Ishikawa (cell line): Measurements from ENCODE around the gene HLA-DQB2.

Experiments used
- CEBPB ChIP-seq: IDR thresholded peaks from 2 replicates; pipeline ENCODE4 v1.6.1; 2012
- EP300 ChIP-seq: IDR thresholded peaks from 2 replicates; pipeline ENCODE4 v1.6.1; 2012; ENCODE audit warnings: borderline replicate concordance
- FOXM1 ChIP-seq: IDR thresholded peaks from 2 replicates; pipeline ENCODE4 v1.6.1; 2012; ENCODE audit warnings: low read depth, borderline replicate concordance
- NFIC ChIP-seq: IDR thresholded peaks from 2 replicates; pipeline ENCODE4 v1.6.1; 2012
- RAD21 ChIP-seq: IDR thresholded peaks from 2 replicates; pipeline ENCODE4 v1.6.1; 2012; ENCODE audit warnings: low read depth
- TAF1 ChIP-seq: IDR thresholded peaks from 2 replicates; pipeline ENCODE4 v1.6.1; 2012; ENCODE audit warnings: low read depth, mild to moderate bottlenecking
- TEAD4 ChIP-seq: IDR thresholded peaks from 2 replicates; pipeline ENCODE4 v1.6.1; 2012
- YY1 ChIP-seq: IDR thresholded peaks from 2 replicates; pipeline ENCODE4 v1.6.1; 2012; ENCODE audit warnings: low read depth
- ZBTB7A ChIP-seq: IDR thresholded peaks from 2 replicates; pipeline ENCODE4 v1.6.1; 2012; ENCODE audit warnings: low read depth
- TF ChIP-seq, protein P1 (sequence below): IDR thresholded peaks from 2 replicates; pipeline ENCODE4 v1.6.1; 2012; ENCODE audit warnings: low read depth, mild to moderate bottlenecking
- TF ChIP-seq, protein P2 (sequence below): IDR thresholded peaks from 2 replicates; pipeline ENCODE4 v1.6.1; 2012
- TF ChIP-seq, protein P3 (sequence below): IDR thresholded peaks from 2 replicates; pipeline ENCODE4 v1.6.1; 2012

GRCh38 chr6:32807020-32807580, 43.8 kb upstream of the HLA-DQB2 start:
- TF ChIP-seq CEBPB: no peak
- TF ChIP-seq, protein P1, sequence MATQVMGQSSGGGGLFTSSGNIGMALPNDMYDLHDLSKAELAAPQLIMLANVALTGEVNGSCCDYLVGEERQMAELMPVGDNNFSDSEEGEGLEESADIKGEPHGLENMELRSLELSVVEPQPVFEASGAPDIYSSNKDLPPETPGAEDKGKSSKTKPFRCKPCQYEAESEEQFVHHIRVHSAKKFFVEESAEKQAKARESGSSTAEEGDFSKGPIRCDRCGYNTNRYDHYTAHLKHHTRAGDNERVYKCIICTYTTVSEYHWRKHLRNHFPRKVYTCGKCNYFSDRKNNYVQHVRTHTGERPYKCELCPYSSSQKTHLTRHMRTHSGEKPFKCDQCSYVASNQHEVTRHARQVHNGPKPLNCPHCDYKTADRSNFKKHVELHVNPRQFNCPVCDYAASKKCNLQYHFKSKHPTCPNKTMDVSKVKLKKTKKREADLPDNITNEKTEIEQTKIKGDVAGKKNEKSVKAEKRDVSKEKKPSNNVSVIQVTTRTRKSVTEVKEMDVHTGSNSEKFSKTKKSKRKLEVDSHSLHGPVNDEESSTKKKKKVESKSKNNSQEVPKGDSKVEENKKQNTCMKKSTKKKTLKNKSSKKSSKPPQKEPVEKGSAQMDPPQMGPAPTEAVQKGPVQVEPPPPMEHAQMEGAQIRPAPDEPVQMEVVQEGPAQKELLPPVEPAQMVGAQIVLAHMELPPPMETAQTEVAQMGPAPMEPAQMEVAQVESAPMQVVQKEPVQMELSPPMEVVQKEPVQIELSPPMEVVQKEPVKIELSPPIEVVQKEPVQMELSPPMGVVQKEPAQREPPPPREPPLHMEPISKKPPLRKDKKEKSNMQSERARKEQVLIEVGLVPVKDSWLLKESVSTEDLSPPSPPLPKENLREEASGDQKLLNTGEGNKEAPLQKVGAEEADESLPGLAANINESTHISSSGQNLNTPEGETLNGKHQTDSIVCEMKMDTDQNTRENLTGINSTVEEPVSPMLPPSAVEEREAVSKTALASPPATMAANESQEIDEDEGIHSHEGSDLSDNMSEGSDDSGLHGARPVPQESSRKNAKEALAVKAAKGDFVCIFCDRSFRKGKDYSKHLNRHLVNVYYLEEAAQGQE: no peak
- no peak for TF ChIP-seq FOXM1
- no peak for TF ChIP-seq YY1
- TF ChIP-seq, protein P2, sequence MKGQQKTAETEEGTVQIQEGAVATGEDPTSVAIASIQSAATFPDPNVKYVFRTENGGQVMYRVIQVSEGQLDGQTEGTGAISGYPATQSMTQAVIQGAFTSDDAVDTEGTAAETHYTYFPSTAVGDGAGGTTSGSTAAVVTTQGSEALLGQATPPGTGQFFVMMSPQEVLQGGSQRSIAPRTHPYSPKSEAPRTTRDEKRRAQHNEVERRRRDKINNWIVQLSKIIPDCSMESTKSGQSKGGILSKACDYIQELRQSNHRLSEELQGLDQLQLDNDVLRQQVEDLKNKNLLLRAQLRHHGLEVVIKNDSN: no peak
- no peak for TF ChIP-seq ZBTB7A
- no peak for TF ChIP-seq RAD21
- no peak for TF ChIP-seq EP300
- no peak for TF ChIP-seq TAF1
- no peak for TF ChIP-seq NFIC
- TF ChIP-seq, protein P3, sequence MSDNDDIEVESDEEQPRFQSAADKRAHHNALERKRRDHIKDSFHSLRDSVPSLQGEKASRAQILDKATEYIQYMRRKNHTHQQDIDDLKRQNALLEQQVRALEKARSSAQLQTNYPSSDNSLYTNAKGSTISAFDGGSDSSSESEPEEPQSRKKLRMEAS: no peak
- TF ChIP-seq TEAD4: no peak
